ENCODE data around the gene UNC93A.

UNC93A gene

DNA sequence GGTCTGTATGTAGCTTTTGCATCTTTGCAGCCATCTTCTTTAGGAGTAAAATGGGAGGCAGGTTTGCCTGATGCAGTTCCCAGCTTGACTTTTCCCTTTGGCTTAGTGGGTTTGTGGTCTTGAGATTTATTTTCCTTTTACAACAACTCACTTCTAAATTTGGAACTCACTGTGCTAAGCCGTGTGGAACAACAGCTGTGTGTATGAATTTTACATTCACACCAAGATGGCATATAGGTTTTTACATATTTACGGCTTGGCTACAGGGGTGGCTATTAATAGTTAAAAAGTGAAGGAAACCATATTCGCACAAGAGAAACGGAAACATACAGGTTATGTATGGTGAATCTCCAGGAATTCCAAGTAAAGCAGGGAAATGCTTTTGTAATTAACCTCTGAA is 36.3 kb downstream of the UNC93A start:
- no peaks in the 10 kb centered on the region for H3K36me3 ChIP-seq (ENCODE audit: control insufficient read depth, low read length)
- H3K9me3 ChIP-seq (ENCODE audit: control insufficient read depth, insufficient read depth, low read length) = no peaks in the 10 kb centered on the region
- TF ChIP-seq EZH2phosphoT487 (IDR thresholded peaks at IDR 0.05; ENCODE audit: borderline replicate concordance, low read length) = no peak
- TF ChIP-seq, protein P1, sequence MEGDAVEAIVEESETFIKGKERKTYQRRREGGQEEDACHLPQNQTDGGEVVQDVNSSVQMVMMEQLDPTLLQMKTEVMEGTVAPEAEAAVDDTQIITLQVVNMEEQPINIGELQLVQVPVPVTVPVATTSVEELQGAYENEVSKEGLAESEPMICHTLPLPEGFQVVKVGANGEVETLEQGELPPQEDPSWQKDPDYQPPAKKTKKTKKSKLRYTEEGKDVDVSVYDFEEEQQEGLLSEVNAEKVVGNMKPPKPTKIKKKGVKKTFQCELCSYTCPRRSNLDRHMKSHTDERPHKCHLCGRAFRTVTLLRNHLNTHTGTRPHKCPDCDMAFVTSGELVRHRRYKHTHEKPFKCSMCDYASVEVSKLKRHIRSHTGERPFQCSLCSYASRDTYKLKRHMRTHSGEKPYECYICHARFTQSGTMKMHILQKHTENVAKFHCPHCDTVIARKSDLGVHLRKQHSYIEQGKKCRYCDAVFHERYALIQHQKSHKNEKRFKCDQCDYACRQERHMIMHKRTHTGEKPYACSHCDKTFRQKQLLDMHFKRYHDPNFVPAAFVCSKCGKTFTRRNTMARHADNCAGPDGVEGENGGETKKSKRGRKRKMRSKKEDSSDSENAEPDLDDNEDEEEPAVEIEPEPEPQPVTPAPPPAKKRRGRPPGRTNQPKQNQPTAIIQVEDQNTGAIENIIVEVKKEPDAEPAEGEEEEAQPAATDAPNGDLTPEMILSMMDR (IDR thresholded peaks at IDR 0.05; ENCODE audit: low read depth, low read length, poor library complexity, severe bottlenecking) = no peak
- no peak overlapping the region for H3K4me2 ChIP-seq (ENCODE audit: low read length)
- no peaks in the 10 kb centered on the region for H4K20me1 ChIP-seq (ENCODE audit: control insufficient read depth, insufficient read depth, low read depth, low read length)
- no peak overlapping the region for H3K27ac ChIP-seq (ENCODE audit: low read depth, low read length)
- H3K4me3 ChIP-seq (ENCODE audit: low read length) = no peak overlapping the region
- H3F3A ChIP-seq (ENCODE audit: control insufficient read depth, insufficient read depth) = no peaks in the 10 kb centered on the region
- H3K4me1 ChIP-seq (ENCODE audit: control insufficient read depth, low read length) = no peaks in the 10 kb centered on the region
- H3K9me2 ChIP-seq (replicated peaks; ENCODE audit: control insufficient read depth, low read length) = no peaks in the 10 kb centered on the region
- H3K27me3 ChIP-seq (ENCODE audit: control insufficient read depth, low read length) = no peaks in the 10 kb centered on the region
- H3K79me2 ChIP-seq (ENCODE audit: control insufficient read depth, low read length) = no peaks in the 10 kb centered on the region

DNA sequence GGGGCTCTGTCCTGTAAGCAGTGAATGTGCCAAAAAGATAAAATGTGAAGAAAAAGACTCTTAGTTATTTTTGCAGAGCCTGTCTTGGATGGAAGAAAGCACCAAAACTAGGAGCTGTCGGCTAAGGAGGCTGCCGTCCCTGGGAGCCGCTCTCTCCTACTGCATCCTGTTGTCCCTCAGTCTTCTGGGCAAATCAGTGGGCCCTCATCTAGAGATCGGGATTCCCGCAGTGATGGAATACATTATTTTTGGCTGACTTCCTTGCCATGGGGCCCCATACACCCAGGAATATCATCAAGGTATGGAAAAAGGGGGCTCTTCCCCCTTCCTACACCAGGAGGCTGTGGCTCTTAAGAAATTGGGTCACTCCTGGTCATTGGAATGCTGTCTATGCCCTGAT is 37.0 kb downstream of the UNC93A start:
- H3K36me3 ChIP-seq (ENCODE audit: control insufficient read depth, low read length) = no peaks in the 10 kb centered on the region
- no peaks in the 10 kb centered on the region for H3K9me2 ChIP-seq (replicated peaks; ENCODE audit: control insufficient read depth, low read length)
- H3K27ac ChIP-seq (ENCODE audit: low read depth, low read length) = no peak overlapping the region
- no peaks in the 10 kb centered on the region for H3K4me1 ChIP-seq (ENCODE audit: control insufficient read depth, low read length)
- no peak overlapping the region for H3K4me3 ChIP-seq (ENCODE audit: low read length)
- no peaks in the 10 kb centered on the region for H3F3A ChIP-seq (ENCODE audit: control insufficient read depth, insufficient read depth)
- H4K20me1 ChIP-seq (ENCODE audit: control insufficient read depth, insufficient read depth, low read depth, low read length) = no peaks in the 10 kb centered on the region
- no peaks in the 10 kb centered on the region for H3K79me2 ChIP-seq (ENCODE audit: control insufficient read depth, low read length)
- H3K4me2 ChIP-seq (ENCODE audit: low read length) = no peak overlapping the region
- TF ChIP-seq, protein P1 (IDR thresholded peaks at IDR 0.05; ENCODE audit: low read depth, low read length, poor library complexity, severe bottlenecking) = no peak
- H3K9me3 ChIP-seq (ENCODE audit: control insufficient read depth, insufficient read depth, low read length) = no peaks in the 10 kb centered on the region
- H3K27me3 ChIP-seq (ENCODE audit: control insufficient read depth, low read length) = no peaks in the 10 kb centered on the region

DNA sequence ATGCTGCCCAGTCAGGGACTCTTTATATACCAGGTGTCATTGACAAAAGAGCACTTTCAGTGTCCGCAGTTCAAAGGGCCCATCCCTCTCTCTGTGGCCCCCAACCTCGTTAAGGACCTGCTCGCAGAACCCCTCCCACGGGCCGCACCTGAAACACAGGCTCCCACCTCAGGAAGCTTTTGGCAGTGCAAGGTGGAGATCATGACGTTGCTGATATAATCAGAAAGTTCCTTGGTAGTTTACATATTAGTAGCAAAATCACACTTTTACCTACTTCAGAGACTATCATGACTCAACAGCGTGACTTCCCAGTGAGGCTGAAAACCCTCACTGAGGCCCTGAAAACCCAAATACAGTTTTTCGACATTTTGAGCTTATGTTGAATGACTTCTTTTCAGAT is 37.9 kb downstream of the UNC93A start:
- Histone ChIP-seq H3K79me2 (ENCODE audit: control insufficient read depth, low read length) (no peaks in the 10 kb centered on the region), H3F3A (ENCODE audit: control insufficient read depth, insufficient read depth) (no peaks in the 10 kb centered on the region), H3K36me3 (ENCODE audit: control insufficient read depth, low read length) (no peaks in the 10 kb centered on the region), H4K20me1 (ENCODE audit: control insufficient read depth, insufficient read depth, low read depth, low read length) (no peaks in the 10 kb centered on the region), H3K9me2 (replicated peaks; ENCODE audit: control insufficient read depth, low read length) (no peaks in the 10 kb centered on the region), H3K27ac (ENCODE audit: low read depth, low read length) (no peak overlapping the region), H3K4me2 (ENCODE audit: low read length) (no peak overlapping the region), H3K4me3 (ENCODE audit: low read length) (no peak overlapping the region), H3K27me3 (ENCODE audit: control insufficient read depth, low read length) (no peaks in the 10 kb centered on the region), H3K9me3 (ENCODE audit: control insufficient read depth, insufficient read depth, low read length) (no peaks in the 10 kb centered on the region), H3K4me1 (ENCODE audit: control insufficient read depth, low read length) (no peaks in the 10 kb centered on the region)
- TF ChIP-seq, protein P1 (IDR thresholded peaks at IDR 0.05; ENCODE audit: low read depth, low read length, poor library complexity, severe bottlenecking) = no peak
- no peak for TF ChIP-seq EZH2phosphoT487 (IDR thresholded peaks at IDR 0.05; ENCODE audit: borderline replicate concordance, low read length)

DNA sequence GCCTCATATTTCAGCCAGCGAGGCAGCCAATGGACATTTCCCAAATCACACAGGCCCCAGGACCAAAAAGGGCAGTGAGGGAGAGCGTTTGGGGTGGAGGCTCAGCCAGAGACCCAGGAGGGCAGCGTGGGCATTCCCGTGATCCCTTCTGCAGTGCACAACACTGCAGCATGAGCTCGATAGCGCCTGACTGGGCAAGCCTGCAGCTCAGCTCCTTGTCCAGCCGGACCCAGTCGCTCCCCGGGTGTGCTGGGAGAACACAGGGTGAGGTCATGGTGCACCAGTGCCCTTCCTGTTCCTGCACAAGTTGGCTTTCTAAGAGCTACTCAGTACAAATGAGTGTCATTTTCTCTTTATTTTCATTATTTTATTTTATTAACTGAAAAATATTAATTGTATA is 39.6 kb downstream of the UNC93A start:
- no peaks in the 10 kb centered on the region for H3K27me3 ChIP-seq (ENCODE audit: control insufficient read depth, low read length)
- H4K20me1 ChIP-seq (ENCODE audit: control insufficient read depth, insufficient read depth, low read depth, low read length) = no peaks in the 10 kb centered on the region
- no peaks in the 10 kb centered on the region for H3K36me3 ChIP-seq (ENCODE audit: control insufficient read depth, low read length)
- no peak for TF ChIP-seq EZH2phosphoT487 (IDR thresholded peaks at IDR 0.05; ENCODE audit: borderline replicate concordance, low read length)
- TF ChIP-seq, protein P1 (IDR thresholded peaks at IDR 0.05; ENCODE audit: low read depth, low read length, poor library complexity, severe bottlenecking) = no peak
- H3K4me2 ChIP-seq (ENCODE audit: low read length) = no peak overlapping the region
- no peak overlapping the region for H3K27ac ChIP-seq (ENCODE audit: low read depth, low read length)
- H3K4me1 ChIP-seq (ENCODE audit: control insufficient read depth, low read length) = no peaks in the 10 kb centered on the region
- H3K4me3 ChIP-seq (ENCODE audit: low read length) = no peak overlapping the region
- no peaks in the 10 kb centered on the region for H3K9me2 ChIP-seq (replicated peaks; ENCODE audit: control insufficient read depth, low read length)
- H3K79me2 ChIP-seq (ENCODE audit: control insufficient read depth, low read length) = no peaks in the 10 kb centered on the region
- H3K9me3 ChIP-seq (ENCODE audit: control insufficient read depth, insufficient read depth, low read length) = no peaks in the 10 kb centered on the region
- no peaks in the 10 kb centered on the region for H3F3A ChIP-seq (ENCODE audit: control insufficient read depth, insufficient read depth)
